ENCODE data around the gene DCTN5.
"Not testable (repeated sequence)": the region's sequence is repeated elsewhere in the genome, so short reads cannot be mapped to it uniquely, and the experiment has no call there.

DCTN5 gene

GRCh38 chr16:23640931-23641765, at the start of gene DCTN5, which contains the start of gene PALB2:
DCTN5 (plus strand) TSS chr16:23641466; CDS start chr16:23641543, 77 bp downstream.
PALB2 (minus strand) TSS chr16:23641310; CDS start chr16:23641157, 153 bp downstream.
- FAIRE-seq: no peak
- DNase-seq (ENCODE audit: insufficient read length, low spot score): peak; percentile 94

GRCh38 chr16:23594186-23594585, 47.1 kb upstream of the DCTN5 start:
- FAIRE-seq (no peak), DNase-seq (ENCODE audit: insufficient read length, low spot score) (no peak)

- no peak for FAIRE-seq
- no peak for DNase-seq (ENCODE audit: insufficient read length, low spot score)
These were observed 45.9 kb upstream of the DCTN5 start for GRCh38 chr16:23595246-23595950.

- FAIRE-seq (no peak), DNase-seq (ENCODE audit: insufficient read length, low spot score) (peak; percentile 78)
These were observed 45.1 kb upstream of the DCTN5 start, which contains the start of gene NDUFAB1 for GRCh38 chr16:23595951-23596720. NDUFAB1 (minus strand) TSS chr16:23596316; CDS start chr16:23596290, 26 bp downstream.

GRCh38 chr16:23597003-23597756, 44.1 kb upstream of the DCTN5 start:
- DNase-seq (ENCODE audit: insufficient read length, low spot score) (no peak), FAIRE-seq (no peak)

- DNase-seq (ENCODE audit: insufficient read length, low spot score): no peak
- no peak for FAIRE-seq
These were observed 33.5 kb upstream of the DCTN5 start for GRCh38 chr16:23607726-23608125.

GRCh38 chr16:23608194-23608593, 33.1 kb upstream of the DCTN5 start:
- DNase-seq (ENCODE audit: insufficient read length, low spot score) (no peak), FAIRE-seq (no peak)

GRCh38 chr16:23609929-23610328, 31.3 kb upstream of the DCTN5 start:
- DNase-seq (ENCODE audit: insufficient read length, low spot score): no peak
- FAIRE-seq: no peak

GRCh38 chr16:23610905-23611304, 30.4 kb upstream of the DCTN5 start:
- not testable (repeated sequence) for DNase-seq (ENCODE audit: insufficient read length, low spot score); FAIRE-seq

- no peak for FAIRE-seq
These were observed 29.3 kb upstream of the DCTN5 start for GRCh38 chr16:23611936-23612335.

GRCh38 chr16:23615805-23616204, 25.5 kb upstream of the DCTN5 start:
- FAIRE-seq: no peak

More at GRCh38 chr16:23611936-23612335, 29.3 kb upstream of the DCTN5 start:
- no peak for DNase-seq (ENCODE audit: insufficient read length, low spot score)

GRCh38 chr16:23624092-23624491, 17.2 kb upstream of the DCTN5 start:
- FAIRE-seq: no peak
- DNase-seq (ENCODE audit: insufficient read length, low spot score): no peak

More at GRCh38 chr16:23615805-23616204, 25.5 kb upstream of the DCTN5 start:
- DNase-seq (ENCODE audit: insufficient read length, low spot score): no peak

GRCh38 chr16:23629516-23629915, 11.8 kb upstream of the DCTN5 start:
- DNase-seq (ENCODE audit: insufficient read length, low spot score): no peak
- FAIRE-seq: no peak

- FAIRE-seq; DNase-seq (ENCODE audit: insufficient read length, low spot score): not testable (repeated sequence)
These were observed 9.4 kb upstream of the DCTN5 start for GRCh38 chr16:23631874-23632273.

GRCh38 chr16:23634461-23635036, 6.7 kb upstream of the DCTN5 start:
- no peak for FAIRE-seq
- no peak for DNase-seq (ENCODE audit: insufficient read length, low spot score)

- no peak for DNase-seq (ENCODE audit: insufficient read length, low spot score)
These were observed 5.3 kb upstream of the DCTN5 start for GRCh38 chr16:23635958-23636357.

GRCh38 chr16:23640615-23640930, 693 bp upstream of the DCTN5 start:
- DNase-seq (ENCODE audit: insufficient read length, low spot score) (peak; percentile 4), FAIRE-seq (no peak)

More at GRCh38 chr16:23635958-23636357, 5.3 kb upstream of the DCTN5 start:
- FAIRE-seq: no peak

- no peak for FAIRE-seq
- DNase-seq (ENCODE audit: insufficient read length, low spot score): no peak
These were observed 1.0 kb downstream of the DCTN5 start for GRCh38 chr16:23642246-23642774.

- DNase-seq (ENCODE audit: insufficient read length, low spot score): no peak
These were observed 9.6 kb downstream of the DCTN5 start for GRCh38 chr16:23650674-23651416.

More at GRCh38 chr16:23650674-23651416, 9.6 kb downstream of the DCTN5 start:
- FAIRE-seq: no peak
